CD8-positive, alpha-beta memory T cell (primary cell): ENCODE results near the gene CES5A. TPM values are rescaled to one million over a fixed set of nuclear protein-coding genes. Genes with fewer than 3 reads are reported as not detected.

Experiments
- CTCF ChIA-PET: fragments of 350-600 bp; sonication (Branson Sonifier 250); formaldehyde crosslinking; loops from one replicate; lab custom pipeline; 2021; ENCODE audit warnings: antibody characterized with exemption; lab: Charles Lee
- POLR2A ChIA-PET: fragments of 350-600 bp; sonication (Branson Sonifier 250); formaldehyde crosslinking; loops from one replicate; lab custom pipeline; 2021; ENCODE audit warnings: antibody characterized with exemption; lab: Charles Lee
- DNase-seq, 5 donors: peaks; one replicate each; pipeline versions ENCODE4 v3.0.0 to v3.0.0-alpha.2; 2020 to 2022; ENCODE audit warnings: mixed read lengths in 1 of 5
- H3K27ac ChIP-seq: one replicate; pipeline ENCODE4 v1.7.0; 2013; ENCODE audit warnings: low read depth, mild to moderate bottlenecking, low read length, moderate library complexity
- H3K27me3 ChIP-seq: 2 replicates; pipeline ENCODE4 v1.7.0; 2013; ENCODE audit warnings: low read length, mild to moderate bottlenecking; ENCODE audit not compliant: insufficient read depth, poor library complexity, severe bottlenecking
- H3K36me3 ChIP-seq: 2 replicates; pipeline ENCODE4 v1.7.0; 2013; ENCODE audit warnings: mild to moderate bottlenecking, low read length, moderate library complexity; ENCODE audit not compliant: insufficient read depth
- H3K4me1 ChIP-seq: 2 replicates; pipeline ENCODE4 v1.7.0; 2013; ENCODE audit warnings: mild to moderate bottlenecking, low read length, moderate library complexity; ENCODE audit not compliant: insufficient read depth
- H3K4me3 ChIP-seq: 2 replicates; pipeline ENCODE4 v1.7.0; 2013; ENCODE audit warnings: mild to moderate bottlenecking, low read length
- H3K9me3 ChIP-seq: 2 replicates; pipeline ENCODE4 v1.7.0; 2013; ENCODE audit warnings: mild to moderate bottlenecking, low read length
- H3K27ac Mint-ChIP-seq, 8 donors: one replicate each; pipeline ENCODE4 v1.8.0; 2020 to 2021; ENCODE audit warnings: mixed read lengths in 8 of 8, mild to moderate bottlenecking in 6 of 8, inconsistent platforms in 3 of 8, moderate library complexity in 3 of 8
- H3K27me3 Mint-ChIP-seq, 2 donors: one replicate each; pipeline ENCODE4 v1.8.0; 2020 to 2021; ENCODE audit warnings: mixed read lengths in 2 of 2, mild to moderate bottlenecking in 1 of 2, moderate library complexity in 1 of 2
- H3K36me3 Mint-ChIP-seq, 3 donors: one replicate each; pipeline ENCODE4 v1.8.0; 2020 to 2021; ENCODE audit warnings: mixed read lengths in 3 of 3, inconsistent platforms in 1 of 3, mild to moderate bottlenecking in 1 of 3
- H3K4me1 Mint-ChIP-seq, 3 donors: one replicate each; pipeline ENCODE4 v1.8.0; 2020 to 2021; ENCODE audit warnings: mixed read lengths in 3 of 3, inconsistent platforms in 1 of 3, mild to moderate bottlenecking in 1 of 3
- H3K4me3 Mint-ChIP-seq, 7 donors: one replicate each; pipeline ENCODE4 v1.8.0; 2020 to 2021; ENCODE audit warnings: mixed read lengths in 7 of 7, mild to moderate bottlenecking in 6 of 7, moderate library complexity in 4 of 7, inconsistent platforms in 2 of 7
- H3K9me3 Mint-ChIP-seq, 5 donors: one replicate each; pipeline ENCODE4 v1.8.0; 2020 to 2022; ENCODE audit warnings: mixed read lengths in 5 of 5, mild to moderate bottlenecking in 3 of 5, moderate library complexity in 2 of 5, inconsistent platforms in 1 of 5
- polyA plus RNA-seq: library from polyadenylated mRNA; unstranded; fragments of 300-500 nt; fragmentation: Illumina TruSeq; gene quantifications from one replicate; pipeline ENCODE4 v1.2.3, GENCODE V29; 2021
- total RNA-seq, 2 experiments: library from RNA; stranded (reverse); gene quantifications; one replicate each; pipeline ENCODE4 v1.2.3, GENCODE V29; 2021

Gene CES5A
- total and polyA plus RNA-seq, 3 experiments from 2014 or later: not detected

DNA sequence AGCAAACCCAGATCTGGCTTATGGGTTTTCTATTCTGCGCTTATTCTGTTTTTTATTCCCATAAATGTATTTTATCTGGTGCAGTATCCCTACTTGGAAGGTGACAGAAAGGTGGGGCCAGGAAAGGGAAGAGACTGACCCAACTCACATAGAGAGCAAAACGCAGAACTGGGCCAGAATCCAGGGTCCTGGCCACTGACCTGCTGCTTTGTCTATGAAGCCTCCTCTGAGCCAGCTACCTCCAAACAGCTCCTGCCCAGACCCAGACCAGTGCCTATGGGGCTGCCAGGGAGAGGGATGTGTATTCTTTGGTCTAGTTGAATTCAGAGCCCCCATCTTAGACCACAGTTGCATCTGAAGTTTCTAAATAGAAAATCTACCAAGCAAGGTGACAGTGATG, 36.4 kb upstream of the CES5A start:
- Histone ChIP-seq H3K4me3 (no peak overlapping the region), H3K36me3 (no peaks in the 10 kb centered on the region), H3K9me3 (no peaks in the 10 kb centered on the region), H3K4me1 (no peaks in the 10 kb centered on the region), H3K27ac (no peak overlapping the region), H3K27me3 (no peaks in the 10 kb centered on the region)
- CTCF ChIA-PET: no interaction called here
- Mint-ChIP-seq H3K27ac (no peak overlapping the region), H3K27me3 (peaks cover 23 to 50% of the 10 kb centered on the region in 2 donors), H3K36me3 (peaks cover 0 to 4% (median 0%) of the 10 kb centered on the region in 3 donors), H3K9me3 (peaks cover 0 to 5% (median 0%) of the 10 kb centered on the region in 5 donors), H3K4me1 (no peaks in the 10 kb centered on the region), H3K4me3 (no peak overlapping the region)
- no peak for DNase-seq
- POLR2A ChIA-PET: no interaction called here

GRCh38 chr16:55909876-55910275, 34.7 kb upstream of the CES5A start:
- Mint-ChIP-seq H3K36me3 (peaks cover 0 to 4% (median 0%) of the 10 kb centered on the region in 3 donors), H3K27ac (no peak overlapping the region), H3K27me3 (peaks cover 25 to 56% of the 10 kb centered on the region in 2 donors), H3K9me3 (peaks cover 0 to 9% (median 0%) of the 10 kb centered on the region in 5 donors), H3K4me3 (no peak overlapping the region), H3K4me1 (no peaks in the 10 kb centered on the region)
- no peaks in the 10 kb centered on the region for H3K27me3 ChIP-seq
- H3K9me3 ChIP-seq: no peaks in the 10 kb centered on the region
- no peak for DNase-seq
- no peak overlapping the region for H3K4me3 ChIP-seq
- CTCF ChIA-PET: no interaction called here
- no peak overlapping the region for H3K27ac ChIP-seq
- no peaks in the 10 kb centered on the region for H3K4me1 ChIP-seq
- POLR2A ChIA-PET: no interaction called here
- no peaks in the 10 kb centered on the region for H3K36me3 ChIP-seq

DNA sequence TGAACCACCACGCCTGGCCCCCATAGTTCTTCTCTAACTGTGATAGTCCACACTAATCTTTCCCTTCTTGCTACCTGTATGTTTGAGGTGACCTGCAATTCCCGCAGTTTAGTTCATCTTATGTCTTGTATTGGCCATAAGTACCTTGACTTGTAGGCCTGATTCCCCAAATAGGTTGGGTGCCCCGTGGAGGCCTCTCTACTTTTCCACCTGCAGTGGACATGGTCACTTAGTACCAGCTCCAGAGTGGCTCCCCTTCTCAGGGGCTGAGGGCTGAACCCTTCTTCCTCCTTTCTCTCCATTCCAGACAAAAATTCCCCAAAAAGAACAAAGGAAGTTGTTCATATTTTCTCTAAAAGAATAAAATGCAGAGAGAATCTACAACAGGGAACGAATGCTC, 33.5 kb upstream of the CES5A start:
- Mint-ChIP-seq H3K4me1 (no peaks in the 10 kb centered on the region), H3K9me3 (peaks cover 5 to 16% (median 6%) of the 10 kb centered on the region in 5 donors), H3K27ac (peak overlapping the region in 1 of 8 donors; percentile 29), H3K27me3 (peaks cover 30 to 61% of the 10 kb centered on the region in 2 donors), H3K4me3 (no peak overlapping the region), H3K36me3 (peaks cover 0 to 4% (median 0%) of the 10 kb centered on the region in 3 donors)
- CTCF ChIA-PET: no interaction called here
- Histone ChIP-seq H3K27me3 (no peaks in the 10 kb centered on the region), H3K4me1 (no peaks in the 10 kb centered on the region), H3K4me3 (no peak overlapping the region), H3K36me3 (no peaks in the 10 kb centered on the region), H3K9me3 (no peaks in the 10 kb centered on the region), H3K27ac (no peak overlapping the region)
- POLR2A ChIA-PET: no interaction called here
- DNase-seq: no peak

DNA sequence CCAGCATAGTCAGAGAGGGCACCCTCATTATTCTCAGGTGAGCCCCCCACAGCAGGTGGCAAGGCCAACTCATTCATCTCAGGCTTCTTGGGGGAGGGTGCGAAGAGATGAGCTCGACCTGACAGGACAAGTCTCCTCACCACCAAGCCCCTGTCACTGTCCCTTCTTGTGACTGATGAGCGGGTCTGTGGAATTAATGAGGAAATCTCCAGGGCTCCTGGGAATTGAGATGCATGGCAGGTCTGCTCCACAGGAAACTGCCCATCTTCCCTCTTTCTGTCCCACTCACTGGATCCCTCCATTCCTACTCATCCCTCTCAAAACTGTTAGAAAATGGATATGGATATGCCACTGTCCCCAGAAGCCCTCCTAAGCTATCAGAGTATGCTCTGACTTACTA, 32.5 kb upstream of the CES5A start:
- no peak overlapping the region for H3K27ac ChIP-seq
- ChIA-PET POLR2A (no interaction called here), CTCF (no interaction called here)
- H3K27me3 ChIP-seq: no peaks in the 10 kb centered on the region
- no peak overlapping the region for H3K4me3 Mint-ChIP-seq
- peak overlapping the region in 1 of 8 donors; percentile 32 for H3K27ac Mint-ChIP-seq
- H3K9me3 ChIP-seq: no peaks in the 10 kb centered on the region
- H3K4me3 ChIP-seq: no peak overlapping the region
- no peaks in the 10 kb centered on the region for H3K4me1 ChIP-seq
- no peaks in the 10 kb centered on the region for H3K36me3 ChIP-seq
- H3K4me1 Mint-ChIP-seq: no peaks in the 10 kb centered on the region
- peaks cover 32 to 66% of the 10 kb centered on the region in 2 donors for H3K27me3 Mint-ChIP-seq
- H3K36me3 Mint-ChIP-seq: peaks cover 0 to 4% (median 0%) of the 10 kb centered on the region in 3 donors
- DNase-seq: no peak
- peaks cover 10 to 20% (median 13%) of the 10 kb centered on the region in 5 donors for H3K9me3 Mint-ChIP-seq

DNA sequence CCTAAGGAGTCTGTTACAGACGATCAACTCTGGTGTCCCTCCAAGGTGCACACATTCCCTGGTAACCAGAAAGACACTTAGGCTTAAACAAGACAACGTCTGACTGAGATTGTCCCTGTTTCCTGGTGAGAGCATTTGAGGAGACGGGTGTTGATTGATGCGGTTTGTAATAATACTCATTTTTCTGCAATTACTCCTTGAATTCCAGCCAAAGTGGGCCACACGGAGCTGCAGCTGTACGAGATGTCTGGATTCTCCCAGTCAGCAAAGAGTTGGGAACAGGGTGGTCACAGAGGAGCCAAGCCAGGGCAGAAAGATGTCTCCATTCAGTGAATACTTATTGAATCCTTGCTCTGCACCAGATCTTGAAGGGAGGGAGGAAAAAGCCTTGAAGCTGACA, 30.9 kb upstream of the CES5A start:
- Histone ChIP-seq H3K9me3 (no peaks in the 10 kb centered on the region), H3K27me3 (no peaks in the 10 kb centered on the region), H3K4me3 (no peak overlapping the region), H3K4me1 (no peaks in the 10 kb centered on the region), H3K27ac (no peak overlapping the region), H3K36me3 (no peaks in the 10 kb centered on the region)
- CTCF ChIA-PET: no interaction called here
- peaks cover 0 to 3% (median 0%) of the 10 kb centered on the region in 3 donors for H3K36me3 Mint-ChIP-seq
- POLR2A ChIA-PET: no interaction called here
- no peak for DNase-seq
- H3K27me3 Mint-ChIP-seq: peaks cover 22 to 63% of the 10 kb centered on the region in 2 donors
- no peak overlapping the region for H3K27ac Mint-ChIP-seq
- peaks cover 7 to 18% (median 14%) of the 10 kb centered on the region in 5 donors for H3K9me3 Mint-ChIP-seq
- no peaks in the 10 kb centered on the region for H3K4me1 Mint-ChIP-seq
- H3K4me3 Mint-ChIP-seq: no peak overlapping the region

GRCh38 chr16:55905651-55906050, 30.5 kb upstream of the CES5A start:
- POLR2A ChIA-PET: no interaction called here
- no peak overlapping the region for H3K27ac Mint-ChIP-seq
- CTCF ChIA-PET: no interaction called here
- H3K4me1 Mint-ChIP-seq: no peaks in the 10 kb centered on the region
- Histone ChIP-seq H3K4me1 (no peaks in the 10 kb centered on the region), H3K27ac (no peak overlapping the region), H3K27me3 (no peaks in the 10 kb centered on the region), H3K4me3 (no peak overlapping the region), H3K9me3 (no peaks in the 10 kb centered on the region), H3K36me3 (no peaks in the 10 kb centered on the region)
- no peak overlapping the region for H3K4me3 Mint-ChIP-seq
- H3K36me3 Mint-ChIP-seq: no peaks in the 10 kb centered on the region
- DNase-seq: no peak
- peaks cover 4 to 17% (median 14%) of the 10 kb centered on the region in 5 donors for H3K9me3 Mint-ChIP-seq
- peaks cover 17 to 59% of the 10 kb centered on the region in 2 donors for H3K27me3 Mint-ChIP-seq

DNA sequence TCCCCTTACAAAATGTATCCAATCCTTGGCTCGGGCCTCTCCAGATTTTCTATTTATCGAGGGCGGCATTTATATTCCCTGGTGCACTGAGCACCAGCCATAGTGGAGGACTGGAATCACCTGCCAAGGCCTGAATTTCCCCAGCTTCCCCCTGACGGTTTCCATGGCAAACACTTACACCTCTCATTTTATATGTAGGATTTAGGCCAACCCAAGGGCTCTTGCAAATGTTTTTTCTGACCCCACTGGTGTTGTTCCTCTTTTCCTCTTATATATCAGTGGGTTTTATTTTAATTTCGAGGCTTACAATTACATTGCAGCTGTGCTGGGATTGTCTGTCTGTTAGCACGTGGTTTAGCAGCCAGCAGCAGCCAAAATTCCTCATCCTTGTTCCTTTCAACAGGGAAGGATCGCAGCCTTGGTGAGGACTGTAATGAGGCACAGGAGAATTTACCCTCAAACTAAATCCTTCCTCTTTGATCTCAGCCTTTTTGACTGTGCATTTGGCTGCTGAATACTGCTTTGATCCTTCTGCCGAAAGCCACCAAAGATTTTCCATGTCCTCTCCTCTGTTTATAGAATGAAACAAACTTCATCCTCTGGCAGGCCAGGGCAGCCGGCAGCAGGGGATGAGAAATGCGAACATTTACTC, 26.5 kb upstream of the CES5A start:
- ChIA-PET POLR2A (no interaction called here), CTCF (no interaction called here)
- Mint-ChIP-seq H3K4me3 (no peak overlapping the region), H3K9me3 (peaks cover 4 to 20% (median 17%) of the 10 kb centered on the region in 5 donors), H3K27ac (no peak overlapping the region), H3K27me3 (peaks cover 14 to 42% of the 10 kb centered on the region in 2 donors), H3K4me1 (no peaks in the 10 kb centered on the region), H3K36me3 (no peaks in the 10 kb centered on the region)
- Histone ChIP-seq H3K4me3 (no peak overlapping the region), H3K27ac (no peak overlapping the region), H3K9me3 (no peaks in the 10 kb centered on the region), H3K4me1 (no peaks in the 10 kb centered on the region), H3K36me3 (no peaks in the 10 kb centered on the region), H3K27me3 (no peaks in the 10 kb centered on the region)
- no peak for DNase-seq

DNA sequence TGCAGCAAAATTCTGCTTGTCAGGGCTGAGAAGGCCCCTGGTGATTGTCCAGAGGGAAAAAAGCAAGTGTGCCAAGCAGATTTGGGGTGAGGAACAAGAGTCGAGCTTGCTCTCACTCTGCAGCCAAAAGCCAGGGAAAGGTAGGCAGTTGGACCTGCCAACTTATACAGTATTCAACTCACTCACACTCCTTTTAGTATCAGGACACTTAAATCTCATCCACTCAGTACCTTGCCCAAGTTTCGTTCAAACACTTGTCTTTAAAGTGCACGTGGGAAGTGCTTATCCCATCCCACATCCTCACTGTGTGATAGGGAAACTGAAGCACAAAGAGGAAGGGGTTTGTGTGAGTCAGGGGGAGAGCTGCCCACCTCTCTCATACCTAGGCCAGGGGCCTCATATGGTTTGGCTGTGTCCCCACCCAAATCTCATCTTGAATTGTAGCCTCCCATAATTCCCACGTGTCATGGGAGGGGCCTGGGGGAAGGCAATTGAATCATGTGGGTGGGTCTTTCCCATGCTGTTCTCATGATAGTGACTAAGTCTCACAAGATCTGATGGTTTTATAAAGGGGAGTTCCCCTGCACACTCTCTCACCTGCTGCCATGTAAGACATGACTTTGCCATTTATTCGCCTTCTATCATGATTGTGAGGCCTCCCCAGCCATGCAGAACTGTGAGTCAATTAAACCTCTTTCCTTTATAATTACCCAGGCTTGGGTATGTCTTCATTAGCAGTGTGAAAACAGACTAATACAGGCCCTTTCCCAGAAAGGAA, 25.6 kb upstream of the CES5A start:
- no peaks in the 10 kb centered on the region for H3K36me3 ChIP-seq
- Mint-ChIP-seq H3K36me3 (no peaks in the 10 kb centered on the region), H3K27ac (no peak overlapping the region), H3K9me3 (peaks cover 4 to 26% (median 17%) of the 10 kb centered on the region in 5 donors), H3K4me3 (no peak overlapping the region), H3K4me1 (no peaks in the 10 kb centered on the region), H3K27me3 (peaks cover 13 to 34% of the 10 kb centered on the region in 2 donors)
- CTCF ChIA-PET: no interaction called here
- H3K4me1 ChIP-seq: no peaks in the 10 kb centered on the region
- no peaks in the 10 kb centered on the region for H3K27me3 ChIP-seq
- no peak overlapping the region for H3K4me3 ChIP-seq
- DNase-seq: no peak
- POLR2A ChIA-PET: no interaction called here
- no peak overlapping the region for H3K27ac ChIP-seq
- no peaks in the 10 kb centered on the region for H3K9me3 ChIP-seq
